WERI-Rb-1 (cell line): Measurements from ENCODE around the gene C16orf54.
"Not testable (repeated sequence)": the region's sequence is repeated elsewhere in the genome, so short reads cannot be mapped to it uniquely, and the experiment has no call there.

Experiments
- DNase-seq: peaks from one replicate; pipeline ENCODE4 v3.0.0-alpha.2; 2020
- H3K27ac ChIP-seq: fragments of 250-450 bp; sonication (Bioruptor Pico); 2 replicates; pipeline ENCODE4 v1.5.1; 2020; ENCODE audit warnings: mild to moderate bottlenecking, moderate library complexity
- H3K27me3 ChIP-seq: fragments of 250-450 bp; sonication (Bioruptor Pico); 2 replicates; pipeline ENCODE4 v1.5.1; 2021; ENCODE audit warnings: mild to moderate bottlenecking, low read depth, moderate library complexity; ENCODE audit not compliant: insufficient read depth, severe bottlenecking
- H3K36me3 ChIP-seq: fragments of 250-450 bp; sonication (Bioruptor Pico); 2 replicates; pipeline ENCODE4 v1.5.1; 2020; ENCODE audit warnings: mild to moderate bottlenecking, moderate library complexity
- H3K4me3 ChIP-seq: 2 replicates; pipeline ENCODE4 v1.5.1; 2011; ENCODE audit warnings: low read depth, mild to moderate bottlenecking, control low read depth, low read length
- H3K9me3 ChIP-seq: fragments of 250-450 bp; sonication (Bioruptor Pico); 2 replicates; pipeline ENCODE4 v1.5.1; 2021; ENCODE audit warnings: mild to moderate bottlenecking, moderate library complexity; ENCODE audit not compliant: severe bottlenecking
- CTCF ChIP-seq: IDR thresholded peaks from 2 replicates; pipeline ENCODE4 v1.5.1; 2011; ENCODE audit warnings: low read depth, mild to moderate bottlenecking, control low read depth, inconsistent platforms, low read length

The C16orf54 gene

GRCh38 chr16:29761882-29762281 is 16.1 kb upstream of the C16orf54 start:
- no peak for TF ChIP-seq CTCF
- H3K27me3 ChIP-seq = no peaks in the 10 kb centered on the region
- H3K9me3 ChIP-seq = no peaks in the 10 kb centered on the region
- H3K36me3 ChIP-seq = no peaks in the 10 kb centered on the region
- no peak overlapping the region for H3K27ac ChIP-seq
- no peak for DNase-seq
- no peak overlapping the region for H3K4me3 ChIP-seq

DNA sequence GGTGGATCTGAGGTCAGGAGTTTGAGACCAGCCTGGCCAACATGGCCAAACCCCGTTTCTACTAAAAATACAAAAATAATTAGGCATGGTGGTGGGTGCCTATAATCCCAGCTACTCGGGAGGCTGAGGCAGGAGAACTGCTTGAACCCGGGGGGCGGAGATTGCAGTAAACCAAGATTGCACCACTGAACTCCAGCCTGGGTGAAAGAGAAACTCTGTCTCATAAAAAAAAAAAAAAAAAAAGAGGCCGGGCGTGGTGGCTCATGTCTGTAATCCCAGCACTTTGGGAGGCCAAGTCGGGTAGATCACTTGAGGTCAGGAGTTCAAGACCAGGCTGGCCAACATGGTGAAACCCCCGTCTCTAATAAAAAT is 15.5 kb upstream of the C16orf54 start:
- not testable (repeated sequence) for DNase-seq, H3K27me3 ChIP-seq, H3K9me3 ChIP-seq, H3K36me3 ChIP-seq, H3K27ac ChIP-seq, H3K4me3 ChIP-seq

GRCh38 chr16:29760567-29761279 is 14.9 kb upstream of the C16orf54 start:
- no peak for DNase-seq
- H3K4me3 ChIP-seq = no peak overlapping the region
- no peaks in the 10 kb centered on the region for H3K27me3 ChIP-seq
- no peaks in the 10 kb centered on the region for H3K9me3 ChIP-seq
- no peaks in the 10 kb centered on the region for H3K36me3 ChIP-seq
- H3K27ac ChIP-seq = no peak overlapping the region
- TF ChIP-seq CTCF = no peak

- DNase-seq = no peak
These were observed 12.2 kb upstream of the C16orf54 start for GRCh38 chr16:29757950-29758466.

DNA sequence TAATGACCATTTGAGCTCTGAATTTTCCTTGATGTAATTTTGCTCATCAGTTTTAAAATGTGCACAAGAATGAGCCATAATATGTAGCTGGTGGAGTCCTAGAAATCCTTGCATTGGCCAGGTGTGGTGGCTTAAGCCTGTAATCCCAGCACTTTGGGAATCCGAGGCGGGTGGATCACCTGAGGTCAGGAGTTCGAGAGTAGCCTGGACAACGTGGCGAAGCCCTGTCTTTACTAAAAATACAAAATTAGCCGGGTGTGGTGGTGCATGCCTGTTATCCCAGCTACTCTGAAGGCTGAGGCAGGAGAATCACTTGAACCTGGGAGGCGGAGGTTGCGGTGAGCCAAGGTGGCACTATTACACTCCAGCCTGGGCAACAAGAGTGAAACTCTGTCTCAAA is 11.3 kb upstream of the C16orf54 start:
- H3K36me3 ChIP-seq, H3K4me3 ChIP-seq, H3K9me3 ChIP-seq, H3K27me3 ChIP-seq, H3K27ac ChIP-seq: not testable (repeated sequence)
- peak; percentile 58 for DNase-seq

More at GRCh38 chr16:29757950-29758466, 12.2 kb upstream of the C16orf54 start:
- no peaks in the 10 kb centered on the region for H3K36me3 ChIP-seq
- H3K9me3 ChIP-seq = no peaks in the 10 kb centered on the region
- H3K27ac ChIP-seq = no peak overlapping the region
- no peak overlapping the region for H3K4me3 ChIP-seq
- H3K27me3 ChIP-seq = no peaks in the 10 kb centered on the region
- no peak for TF ChIP-seq CTCF

GRCh38 chr16:29756654-29757053 is 10.9 kb upstream of the C16orf54 start:
- H3K27ac ChIP-seq = no peak overlapping the region
- no peaks in the 10 kb centered on the region for H3K36me3 ChIP-seq
- TF ChIP-seq CTCF = no peak
- no peaks in the 10 kb centered on the region for H3K9me3 ChIP-seq
- H3K27me3 ChIP-seq = no peaks in the 10 kb centered on the region
- DNase-seq = no peak
- H3K4me3 ChIP-seq = no peak overlapping the region

GRCh38 chr16:29753516-29753915 is 7.7 kb upstream of the C16orf54 start:
- no peak overlapping the region for H3K27ac ChIP-seq
- H3K36me3 ChIP-seq = no peaks in the 10 kb centered on the region
- no peak for TF ChIP-seq CTCF

DNA sequence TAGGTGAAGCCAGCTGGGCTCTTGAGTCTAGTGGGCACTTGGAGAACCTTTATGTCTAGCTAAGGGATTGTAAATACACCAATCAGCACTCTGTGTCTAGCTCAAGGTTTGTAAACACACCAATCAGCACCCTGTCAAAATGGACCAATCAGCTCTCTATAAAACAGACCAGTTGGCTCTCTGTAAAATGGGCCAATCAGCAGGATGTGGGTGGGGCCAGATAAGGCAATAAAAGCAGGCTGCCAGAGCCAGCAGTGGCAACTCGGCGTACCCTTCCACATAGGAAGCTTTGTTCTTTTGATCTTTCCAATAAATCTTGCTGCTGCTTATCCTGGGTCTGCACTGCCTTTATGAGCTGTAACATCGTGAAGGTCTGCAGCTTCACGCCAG is 3.0 kb upstream of the C16orf54 start:
- not testable (repeated sequence) for H3K9me3 ChIP-seq, H3K4me3 ChIP-seq, DNase-seq, H3K36me3 ChIP-seq, H3K27ac ChIP-seq, H3K27me3 ChIP-seq

More at GRCh38 chr16:29753516-29753915, 7.7 kb upstream of the C16orf54 start:
- DNase-seq = no peak
- no peaks in the 10 kb centered on the region for H3K27me3 ChIP-seq
- peaks cover 3% of the 10 kb centered on the region for H3K9me3 ChIP-seq
- no peak overlapping the region for H3K4me3 ChIP-seq
